SU-DHL-6 (cell line): ENCODE results near the gene TADA2B.

ENCODE experiments used
- H2AFZ ChIP-seq: fragments of 200-600 bp; sonication (generic); 2 replicates; pipeline ENCODE4 v1.6.1; 2014; ENCODE audit warnings: low read depth, mild to moderate bottlenecking, moderate library complexity, mixed read lengths, antibody characterized with exemption, low read length; ENCODE audit not compliant: severe bottlenecking
- H3F3A ChIP-seq: fragments of 200-600 bp; shearing (Covaris generic); 2 replicates; pipeline ENCODE4 v1.6.0; 2016; ENCODE audit warnings: antibody characterized with exemption, mild to moderate bottlenecking; ENCODE audit not compliant: insufficient read depth
- H3K27ac ChIP-seq: fragments of 200-600 bp; sonication (generic); 2 replicates; pipeline ENCODE4 v1.5.1; 2016; ENCODE audit warnings: low read depth, mild to moderate bottlenecking, low read length, moderate library complexity, mixed read lengths
- H3K27me3 ChIP-seq: fragments of 200-600 bp; sonication (generic), shearing (Covaris generic); 2 replicates; pipeline ENCODE4 v1.6.0; 2014; ENCODE audit warnings: mild to moderate bottlenecking, low read length
- H3K36me3 ChIP-seq: fragments of 200-600 bp; sonication (generic); 2 replicates; pipeline ENCODE4 v1.6.1; 2014; ENCODE audit warnings: mild to moderate bottlenecking, low read length, mixed read lengths
- H3K4me2 ChIP-seq: fragments of 300-600, 200-600 bp; shearing (Covaris generic), sonication (generic); 2 replicates; pipeline ENCODE4 v1.6.0; 2014; ENCODE audit warnings: low read length, low read depth, mild to moderate bottlenecking; ENCODE audit not compliant: poor library complexity, severe bottlenecking
- H3K4me3 ChIP-seq: fragments of 200-600 bp; sonication (generic); 2 replicates; pipeline ENCODE4 v1.5.1; 2014; ENCODE audit warnings: antibody characterized with exemption, low read length, mild to moderate bottlenecking, mixed read lengths; ENCODE audit not compliant: insufficient read depth, poor library complexity, severe bottlenecking
- H3K79me2 ChIP-seq: fragments of 200-600 bp; sonication (generic); 2 replicates; pipeline ENCODE4 v1.6.1; 2014; ENCODE audit warnings: mild to moderate bottlenecking, low read length, moderate library complexity; ENCODE audit not compliant: insufficient read depth
- H3K9ac ChIP-seq: fragments of 200-600 bp; sonication (generic); 2 replicates; pipeline ENCODE4 v1.7.0; 2014; ENCODE audit warnings: mild to moderate bottlenecking, low read length
- H3K9me2 ChIP-seq: fragments of 200-600 bp; sonication (generic); replicated peaks from 2 replicates; pipeline ENCODE4 v1.6.1; 2014; ENCODE audit warnings: low read length; ENCODE audit not compliant: insufficient read depth
- H3K9me3 ChIP-seq: fragments of 200-600 bp; sonication (generic); 2 replicates; pipeline ENCODE4 v1.6.1; 2014; ENCODE audit warnings: low read length, mixed read lengths; ENCODE audit not compliant: insufficient read depth
- H4K20me1 ChIP-seq: fragments of 200-600 bp; sonication (generic); 2 replicates; pipeline ENCODE4 v1.6.1; 2014; ENCODE audit warnings: low read depth, mild to moderate bottlenecking, antibody characterized with exemption, low read length, moderate library complexity, mixed read lengths
- EZH2phosphoT487 ChIP-seq: fragments of 200-600 bp; sonication (generic), shearing (Covaris generic); conservative IDR thresholded peaks from 2 replicates; pipeline ENCODE4 v1.6.1; 2018; ENCODE audit warnings: mild to moderate bottlenecking, antibody characterized with exemption, low read length, moderate library complexity, mixed read lengths
- TF ChIP-seq, protein P1 (sequence below): fragments of 200-600 bp; sonication (generic); IDR thresholded peaks from one replicate; pipeline ENCODE4 v1.5.1; 2017; ENCODE audit warnings: antibody characterized with exemption, mild to moderate bottlenecking, low read length, moderate library complexity; ENCODE audit not compliant: insufficient read depth, poor library complexity, severe bottlenecking

The TADA2B gene

DNA sequence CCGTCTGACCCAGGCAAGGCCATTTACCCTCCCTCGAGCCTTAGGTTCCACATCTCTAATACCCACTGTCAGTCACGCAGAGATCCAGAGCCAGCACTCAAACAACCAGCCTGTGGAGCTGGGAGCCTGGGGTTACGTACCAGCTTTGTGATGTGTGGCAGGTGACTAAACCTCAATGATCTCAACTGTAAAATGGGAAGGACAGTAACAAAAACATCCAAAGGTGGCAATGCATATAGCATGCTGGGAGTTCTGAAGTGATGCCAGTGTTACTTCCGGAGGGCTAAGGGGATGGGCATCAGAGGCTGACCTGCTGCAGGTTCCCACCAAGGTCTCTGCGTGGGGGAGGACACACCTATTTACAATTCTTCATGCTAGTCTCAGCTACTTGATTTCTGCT is 18.6 kb downstream of the TADA2B start:
- Histone ChIP-seq H3F3A (peaks cover 8% of the 10 kb centered on the region; the same call in 1 of the 2 replicates), H3K9me3 (no peaks in the 10 kb centered on the region), H3K4me3 (no peak overlapping the region), H3K9me2 (no peaks in the 10 kb centered on the region), H3K9ac (no peak overlapping the region), H3K36me3 (peaks cover 17% of the 10 kb centered on the region), H4K20me1 (no peaks in the 10 kb centered on the region; the same call in 1 of the 2 replicates), H3K4me2 (no peak overlapping the region), H2AFZ (no peak overlapping the region), H3K79me2 (peaks cover 33% of the 10 kb centered on the region), H3K27me3 (no peaks in the 10 kb centered on the region), H3K27ac (no peak overlapping the region)
- TF ChIP-seq, protein P1, sequence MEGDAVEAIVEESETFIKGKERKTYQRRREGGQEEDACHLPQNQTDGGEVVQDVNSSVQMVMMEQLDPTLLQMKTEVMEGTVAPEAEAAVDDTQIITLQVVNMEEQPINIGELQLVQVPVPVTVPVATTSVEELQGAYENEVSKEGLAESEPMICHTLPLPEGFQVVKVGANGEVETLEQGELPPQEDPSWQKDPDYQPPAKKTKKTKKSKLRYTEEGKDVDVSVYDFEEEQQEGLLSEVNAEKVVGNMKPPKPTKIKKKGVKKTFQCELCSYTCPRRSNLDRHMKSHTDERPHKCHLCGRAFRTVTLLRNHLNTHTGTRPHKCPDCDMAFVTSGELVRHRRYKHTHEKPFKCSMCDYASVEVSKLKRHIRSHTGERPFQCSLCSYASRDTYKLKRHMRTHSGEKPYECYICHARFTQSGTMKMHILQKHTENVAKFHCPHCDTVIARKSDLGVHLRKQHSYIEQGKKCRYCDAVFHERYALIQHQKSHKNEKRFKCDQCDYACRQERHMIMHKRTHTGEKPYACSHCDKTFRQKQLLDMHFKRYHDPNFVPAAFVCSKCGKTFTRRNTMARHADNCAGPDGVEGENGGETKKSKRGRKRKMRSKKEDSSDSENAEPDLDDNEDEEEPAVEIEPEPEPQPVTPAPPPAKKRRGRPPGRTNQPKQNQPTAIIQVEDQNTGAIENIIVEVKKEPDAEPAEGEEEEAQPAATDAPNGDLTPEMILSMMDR = no peak
- TF ChIP-seq EZH2phosphoT487 = no peak

DNA sequence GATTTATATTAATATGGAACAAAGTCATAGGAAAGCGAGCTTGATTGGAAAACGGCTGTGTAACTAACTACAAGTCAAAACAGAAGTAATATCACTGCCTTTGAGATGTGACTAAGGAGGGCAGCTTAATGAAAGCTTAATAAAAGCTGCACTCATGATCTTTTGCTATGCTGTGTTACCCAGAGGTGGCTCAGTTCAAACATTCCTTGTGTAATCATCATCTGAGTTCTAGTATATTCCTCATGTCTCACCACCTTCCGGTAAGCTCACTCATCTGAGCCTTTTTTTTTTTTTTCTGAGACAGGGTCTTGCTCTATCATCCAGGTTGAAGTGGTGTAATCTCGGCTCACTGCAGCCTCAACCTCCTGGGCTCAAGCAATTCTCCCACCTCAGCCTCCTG is 19.6 kb downstream of the TADA2B start:
- TF ChIP-seq, protein P1 = no peak
- no peak for TF ChIP-seq EZH2phosphoT487
- H3K9ac ChIP-seq = no peak overlapping the region
- no peaks in the 10 kb centered on the region for H3K27me3 ChIP-seq
- no peak overlapping the region for H3K4me3 ChIP-seq
- H3K27ac ChIP-seq = no peak overlapping the region
- no peaks in the 10 kb centered on the region; the same call in 1 of the 2 replicates for H4K20me1 ChIP-seq
- no peaks in the 10 kb centered on the region for H3K9me3 ChIP-seq
- H3K79me2 ChIP-seq = peaks cover 43% of the 10 kb centered on the region
- peaks cover 17% of the 10 kb centered on the region for H3K36me3 ChIP-seq
- H3K4me2 ChIP-seq = no peak overlapping the region
- H3F3A ChIP-seq = 0 out of 2 replicates have a peak, but pooled peaks cover 4% of the 10 kb centered on the region
- no peaks in the 10 kb centered on the region for H3K9me2 ChIP-seq
- no peak overlapping the region for H2AFZ ChIP-seq

DNA sequence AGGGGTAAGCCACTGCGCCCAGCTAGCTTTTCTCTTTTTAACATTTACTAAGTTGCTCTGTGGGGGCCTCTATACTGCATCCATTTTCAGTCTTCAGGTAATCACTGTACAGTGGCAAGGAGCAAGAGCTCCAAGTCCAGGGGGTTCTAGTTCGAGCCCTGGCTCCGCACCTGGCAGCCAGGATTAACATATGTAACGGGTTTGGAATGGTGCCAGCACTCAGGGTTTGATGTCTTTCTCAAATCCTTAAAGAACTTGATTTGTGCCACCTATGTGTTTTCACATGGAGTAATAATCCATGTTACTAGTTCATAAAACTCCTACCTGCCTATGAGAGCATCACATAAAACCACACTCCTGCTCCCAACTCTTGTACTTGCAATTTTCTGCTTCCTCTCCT is 20.2 kb downstream of the TADA2B start:
- H3K9ac ChIP-seq = no peak overlapping the region
- no peaks in the 10 kb centered on the region for H3K27me3 ChIP-seq
- TF ChIP-seq, protein P1 = no peak
- TF ChIP-seq EZH2phosphoT487 = no peak
- H3K4me3 ChIP-seq = no peak overlapping the region
- no peak overlapping the region for H3K4me2 ChIP-seq
- no peak overlapping the region for H3K27ac ChIP-seq
- H3K79me2 ChIP-seq = peaks cover 43% of the 10 kb centered on the region
- H3F3A ChIP-seq = 0 out of 2 replicates have a peak, but pooled peaks cover 4% of the 10 kb centered on the region
- H3K36me3 ChIP-seq = peaks cover 17% of the 10 kb centered on the region
- H4K20me1 ChIP-seq = no peaks in the 10 kb centered on the region; the same call in 1 of the 2 replicates
- H2AFZ ChIP-seq = no peak overlapping the region
- H3K9me2 ChIP-seq = no peaks in the 10 kb centered on the region
- no peaks in the 10 kb centered on the region for H3K9me3 ChIP-seq
